Pancreas (tissue), 10 donors: ENCODE measurements around the gene GPALPP1. TPM values are rescaled to one million over a fixed set of nuclear protein-coding genes. Genes with fewer than 3 reads are reported as not detected.

Experiments used
- ATAC-seq, 4 donors: fragments of 200-7000 bp; cut with Tn5 transposase; one replicate each; pipeline versions ENCODE4 v1.8.0 to v1.9.1; 2020; ENCODE audit warnings: mild to moderate bottlenecking in 4 of 4, moderate library complexity in 4 of 4
- DNase-seq, 6 donors: peaks; one replicate each; pipeline ENCODE4 v3.0.0-alpha.2; 2020
- FAIRE-seq: peaks from 2 replicates; lab custom pipeline; 2012; peaks lifted over from hg19 to GRCh38; lab: Jason Lieb, UNC
- H3K27ac ChIP-seq, 4 donors: fragments of 200-600 bp; sonication (generic); 1 replicate in 3 of 4; 2 replicates in 1 of 4; pipeline versions ENCODE4 v1.5.0 to v1.8.0; 2020
- H3K27me3 ChIP-seq, 4 donors: fragments of 200-600 bp; one replicate each; pipeline ENCODE4 v1.8.0; 2021
- H3K36me3 ChIP-seq, 3 donors: fragments of 200-600 bp; sonication (generic) in 1 of 3; one replicate each; pipeline versions ENCODE4 v1.5.0 to v1.8.0; 2020 to 2021
- H3K4me1 ChIP-seq, 3 donors: fragments of 200-600 bp; one replicate each; pipeline ENCODE4 v1.8.0; 2021
- H3K4me3 ChIP-seq, 4 donors: fragments of 200-600 bp; sonication (generic) in 2 of 4; one replicate each; pipeline versions ENCODE4 v1.5.0 to v1.8.0; 2020 to 2021
- H3K9me3 ChIP-seq, 4 donors: fragments of 200-600 bp; one replicate each; pipeline ENCODE4 v1.8.0; 2021
- CTCF ChIP-seq, 4 donors: fragments of 200-600 bp; sonication (generic) in 3 of 4; IDR thresholded peaks; one replicate each; pipeline versions ENCODE4 v1.5.0 to v1.8.0; 2021; ENCODE audit warnings: antibody characterized with exemption in 4 of 4
- WGBS, 2 donors: extraction: QIAGEN DNeasy Blood & Tissue Kit; methylation state at CpG; one replicate each; pipeline ENCODE4 v1.1.7; 2013; 5-methylcytosine and 5-hydroxymethylcytosine counted together
- intact Hi-C, 3 donors: fragments of 100-400 bp; cut with DNase I; formaldehyde crosslinking; loops; one replicate each; pipeline versions ENCODE4 v1.11.1 to v1.14.2; 2022
- polyA plus RNA-seq, 2 donors: library from polyadenylated mRNA; stranded (reverse); fragments of 200-250 nt; gene quantifications; one replicate each; pipeline ENCODE4 v1.2.3, GENCODE V29; 2013
- total RNA-seq, 6 donors: library from RNA; stranded (reverse); fragmentation: NEBNext Ultra II Directional in 4 of 6; extraction: Animal tissue kit (Norgen Biotek cat#: 25700) in 4 of 6; gene quantifications; one replicate each; pipeline versions ENCODE4 v1.2.1 to v1.2.4, GENCODE V29; 2021 to 2023
- donor health status: healthy with polysubstance abuse.
- donor health status: DM: no; HTN: no; CAD: no; lungs with moderate emphysema.
- donor health status: DM: no; HTN: no; CAD: no.
- donor health status: control.
- donor health status: control.
- donor health status: Bipolar disorder and iron deficiency.
- donor health status: DM: yes; HTN: yes; CAD: no.
- donor health status: DM: no; HTN: no; CAD: no.
- donor health status: DM: no; HTN: no; CAD: no.
- donor health status: DM: yes; HTN: yes; CAD: no.

The GPALPP1 gene
- total and polyA plus RNA-seq, 8 donors, result 4.3 to 13.3 (median 8.8) TPM

GRCh38 chr13:45036206-45036605 is 46.9 kb downstream of the GPALPP1 start:
- FAIRE-seq, result no peak

GRCh38 chr13:45040173-45040572 is 50.8 kb downstream of the GPALPP1 start:
- intact Hi-C loops, result loop anchor here in 2 of 3 donors (10.0 kb wide), 2 partner anchors 255 to 265 kb away; no protein-coding TSS in a partner anchor
- Histone ChIP-seq H3K9me3 (no peaks in the 10 kb centered on the region), H3K4me3 (no peak overlapping the region), H3K27ac (no peak overlapping the region), H3K4me1 (no peaks in the 10 kb centered on the region), H3K27me3 (no peaks in the 10 kb centered on the region), H3K36me3 (no peaks in the 10 kb centered on the region)
- 77 to 94% methylated on average over 1 of the region's 1 CpG for WGBS, 2 donors
- TF ChIP-seq CTCF (IDR thresholded peaks at IDR 0.05), result no peak
- DNase-seq, result no peak
- no peak for FAIRE-seq
- no peak for ATAC-seq

More at GRCh38 chr13:45036206-45036605, 46.9 kb downstream of the GPALPP1 start:
- H3K36me3 ChIP-seq, result no peaks in the 10 kb centered on the region
- H3K27ac ChIP-seq, result no peak overlapping the region
- H3K4me1 ChIP-seq, result no peaks in the 10 kb centered on the region
- no peak for TF ChIP-seq CTCF (IDR thresholded peaks at IDR 0.05)
- intact Hi-C loops, result no loop called here
- no peaks in the 10 kb centered on the region for H3K9me3 ChIP-seq
- H3K4me3 ChIP-seq, result no peak overlapping the region
- DNase-seq, result no peak
- H3K27me3 ChIP-seq, result no peaks in the 10 kb centered on the region
- ATAC-seq, result no peak

- no peak for TF ChIP-seq CTCF (IDR thresholded peaks at IDR 0.05)
- Histone ChIP-seq H3K4me3 (no peak overlapping the region), H3K27ac (no peak overlapping the region), H3K9me3 (no peaks in the 10 kb centered on the region), H3K27me3 (no peaks in the 10 kb centered on the region), H3K4me1 (no peaks in the 10 kb centered on the region), H3K36me3 (no peaks in the 10 kb centered on the region)
- 80 to 83% methylated on average over 3 of the region's 3 CpGs for WGBS, 2 donors
- DNase-seq, result no peak
- intact Hi-C loops, result loop anchor here in 2 of 3 donors (10.0 kb wide), 2 partner anchors 254 to 264 kb away; no protein-coding TSS in a partner anchor
- ATAC-seq, result no peak
- no peak for FAIRE-seq
Measured at GRCh38 chr13:45040622-45041021, 51.3 kb downstream of the GPALPP1 start.

GRCh38 chr13:45042539-45042938 is 53.2 kb downstream of the GPALPP1 start:
- Histone ChIP-seq H3K4me1 (no peaks in the 10 kb centered on the region), H3K9me3 (no peaks in the 10 kb centered on the region), H3K4me3 (no peak overlapping the region), H3K27ac (no peak overlapping the region), H3K36me3 (no peaks in the 10 kb centered on the region), H3K27me3 (no peaks in the 10 kb centered on the region)
- 61 to 65% methylated on average over 3 of the region's 3 CpGs for WGBS, 2 donors
- intact Hi-C loops, result loop anchor here in 2 of 3 donors (10.0 kb wide), 2 partner anchors 252 to 262 kb away; no protein-coding TSS in a partner anchor
- no peak for FAIRE-seq
- no peak for TF ChIP-seq CTCF (IDR thresholded peaks at IDR 0.05)
- no peak for ATAC-seq
- DNase-seq, result no peak

- no peak for FAIRE-seq
- intact Hi-C loops, result loop anchor here in 2 of 3 donors (2.0 to 10.0 kb wide), 3 partner anchors 234 to 258 kb away; no protein-coding TSS in a partner anchor
- 69 to 76% methylated on average over 4 of the region's 4 CpGs for WGBS, 2 donors
Measured at GRCh38 chr13:45046445-45046844, 57.1 kb downstream of the GPALPP1 start.

More at GRCh38 chr13:45046445-45046844, 57.1 kb downstream of the GPALPP1 start:
- DNase-seq (no peak), ATAC-seq (no peak)
- Histone ChIP-seq H3K27me3 (no peaks in the 10 kb centered on the region), H3K36me3 (no peaks in the 10 kb centered on the region), H3K4me3 (peak overlapping the region in 2 of 4 donors; percentile 36 to 38), H3K4me1 (no peaks in the 10 kb centered on the region), H3K27ac (no peak overlapping the region), H3K9me3 (no peaks in the 10 kb centered on the region)
- no peak for TF ChIP-seq CTCF (IDR thresholded peaks at IDR 0.05)
